Left hindlimb (tissue), 1 donor: ENCODE results near the gene PLXNA1.

Source experiments
- DNase-seq: peaks from one replicate; pipeline ENCODE4 v3.0.0-alpha.2; 2018

Gene PLXNA1

DNA sequence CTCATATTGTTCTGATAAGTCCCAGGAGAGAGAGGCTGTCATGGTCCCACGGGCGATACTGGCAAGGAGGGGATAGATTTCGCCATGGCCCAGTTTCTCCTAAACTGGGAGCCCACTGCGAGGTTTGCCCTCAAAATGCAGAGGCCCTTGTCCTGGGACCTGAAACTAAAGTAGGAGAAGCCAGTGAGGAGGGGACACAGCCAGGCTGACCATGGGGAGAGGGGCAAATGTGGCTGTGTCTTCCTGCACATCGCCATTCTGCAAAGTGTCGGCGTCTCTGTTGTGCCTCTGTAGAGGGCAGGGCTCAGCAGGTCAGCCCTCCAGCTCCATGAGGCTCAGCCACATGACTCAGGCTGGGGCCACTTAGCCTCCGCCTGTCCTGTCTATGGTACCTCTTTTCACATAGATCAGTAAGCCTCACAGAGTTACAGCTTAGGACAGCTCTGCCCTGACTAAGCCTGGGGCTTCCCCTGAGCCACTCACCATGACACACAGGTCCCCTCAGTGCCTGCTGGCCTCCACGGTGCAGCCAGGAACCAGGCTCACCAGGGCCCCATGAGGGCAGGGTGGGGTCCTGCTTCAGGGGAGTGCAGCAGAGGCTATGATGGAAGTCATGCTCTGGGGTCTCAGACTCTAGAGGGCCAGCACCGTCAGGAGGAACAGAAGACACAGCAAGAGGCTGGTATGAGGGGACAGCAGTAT, 28.6 kb upstream of the PLXNA1 start:
- no peak for DNase-seq

- DNase-seq, result peak; percentile 12
These were observed 27.7 kb upstream of the PLXNA1 start for GRCh38 chr3:126955004-126955790.

- peak; percentile 24 for DNase-seq
These were observed 26.6 kb upstream of the PLXNA1 start for GRCh38 chr3:126956361-126956760.

GRCh38 chr3:126956866-126957650, 25.9 kb upstream of the PLXNA1 start:
- peak; percentile 18 for DNase-seq

GRCh38 chr3:126957776-126958637, 24.9 kb upstream of the PLXNA1 start:
- DNase-seq, result peak; percentile 7

- peak; percentile 15 for DNase-seq
These were observed 24.3 kb upstream of the PLXNA1 start for GRCh38 chr3:126958638-126959085.

- DNase-seq, result peak; percentile 13
These were observed 23.6 kb upstream of the PLXNA1 start for GRCh38 chr3:126959136-126959920.

DNA sequence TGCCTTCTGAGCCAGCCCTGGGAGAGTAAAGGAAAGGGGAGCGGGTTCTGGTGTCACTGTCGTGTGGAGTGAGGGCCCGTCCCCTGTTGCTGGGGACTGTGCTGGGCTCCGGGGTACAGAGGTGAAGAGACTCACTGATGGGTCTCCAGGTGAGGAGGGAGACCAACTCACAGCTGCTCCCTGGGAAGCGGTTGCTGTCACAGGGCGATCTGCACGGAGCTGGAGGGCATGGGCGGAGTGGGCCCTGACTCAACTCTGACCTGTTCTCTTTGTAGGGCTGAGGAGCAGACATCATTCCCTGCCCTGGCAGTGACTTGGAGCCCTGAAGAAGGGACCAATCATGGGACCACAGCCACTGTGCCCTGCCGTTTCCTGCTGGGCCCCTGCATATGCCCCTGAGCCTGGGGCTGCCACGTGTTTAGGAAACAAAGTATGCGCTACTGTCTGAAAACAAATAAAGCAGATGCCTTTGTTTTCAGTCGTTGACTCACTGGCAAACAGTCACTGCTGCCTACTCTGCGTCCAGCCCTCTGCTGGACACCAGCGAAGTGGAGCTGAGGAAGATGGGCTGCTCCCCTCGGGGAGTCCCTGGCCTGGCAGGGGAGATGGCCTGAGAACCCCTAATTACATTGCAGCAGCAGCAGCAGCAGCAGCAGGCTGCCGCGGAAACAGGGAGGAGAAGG, 22.9 kb upstream of the PLXNA1 start:
- DNase-seq, result peak; percentile 36

GRCh38 chr3:126960604-126960995, 22.3 kb upstream of the PLXNA1 start:
- DNase-seq, result no peak

DNA sequence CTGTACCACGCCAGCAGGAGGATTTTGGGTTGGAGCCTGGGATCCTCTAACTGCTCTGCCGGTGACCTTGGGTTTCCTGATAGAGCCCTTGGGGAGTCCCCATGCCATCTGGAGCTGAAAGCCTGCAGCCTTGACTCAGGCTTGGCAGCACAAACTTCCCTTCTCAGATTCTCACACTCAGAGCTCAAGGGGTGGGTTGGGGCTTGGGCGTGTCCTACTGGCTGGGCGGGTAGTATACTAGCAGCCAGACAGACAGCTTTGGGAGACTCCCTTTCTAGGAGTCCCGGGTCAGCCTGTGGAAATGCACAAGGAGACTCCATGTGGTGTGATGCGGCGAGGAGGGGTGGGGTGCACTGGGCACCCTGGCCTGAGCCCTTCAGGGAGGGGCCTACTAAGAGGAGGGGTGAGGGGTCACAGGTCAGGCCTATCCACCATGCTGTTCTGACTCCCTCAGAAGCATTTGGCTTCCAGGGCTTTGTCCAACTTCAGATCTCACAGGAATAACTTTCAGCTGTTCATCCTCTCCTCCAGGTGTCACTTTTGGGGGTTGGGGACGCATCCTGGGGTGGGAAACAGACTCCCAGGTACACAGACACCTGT, 21.6 kb upstream of the PLXNA1 start:
- peak; percentile 72 for DNase-seq

DNA sequence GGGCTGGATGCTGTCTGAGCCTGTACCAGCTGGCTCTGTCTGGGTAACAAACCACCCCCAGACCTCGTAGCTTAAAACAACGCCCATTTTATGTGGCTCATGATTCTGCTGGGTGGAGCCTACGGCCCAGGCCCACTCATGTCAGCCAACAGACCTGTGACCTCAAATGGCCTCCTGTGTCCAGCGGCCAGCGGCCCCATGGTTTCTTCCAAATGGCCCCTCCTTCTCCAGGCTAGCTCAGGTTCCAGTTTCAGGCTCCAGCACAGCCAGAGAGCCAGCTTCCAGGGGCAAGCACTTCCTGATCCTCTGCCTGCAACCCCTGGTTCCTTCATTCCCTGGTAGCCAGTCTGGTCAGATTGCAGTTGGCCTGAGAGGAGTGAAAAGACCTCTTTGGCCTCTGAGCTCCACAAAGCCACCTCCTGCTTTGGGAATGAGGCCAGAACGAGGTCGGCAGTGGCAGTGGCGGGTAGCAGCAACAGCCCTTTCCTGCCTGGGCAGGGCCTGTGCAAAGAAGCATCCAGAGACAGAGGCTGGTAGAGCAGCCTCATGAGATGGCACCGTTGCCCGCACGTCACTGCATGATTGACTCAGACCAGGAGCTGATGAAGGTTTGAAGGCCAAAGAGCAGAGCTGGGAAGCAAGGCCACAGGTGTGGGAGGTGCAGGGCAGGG, 21.0 kb upstream of the PLXNA1 start:
- peak; percentile 21 for DNase-seq

DNA sequence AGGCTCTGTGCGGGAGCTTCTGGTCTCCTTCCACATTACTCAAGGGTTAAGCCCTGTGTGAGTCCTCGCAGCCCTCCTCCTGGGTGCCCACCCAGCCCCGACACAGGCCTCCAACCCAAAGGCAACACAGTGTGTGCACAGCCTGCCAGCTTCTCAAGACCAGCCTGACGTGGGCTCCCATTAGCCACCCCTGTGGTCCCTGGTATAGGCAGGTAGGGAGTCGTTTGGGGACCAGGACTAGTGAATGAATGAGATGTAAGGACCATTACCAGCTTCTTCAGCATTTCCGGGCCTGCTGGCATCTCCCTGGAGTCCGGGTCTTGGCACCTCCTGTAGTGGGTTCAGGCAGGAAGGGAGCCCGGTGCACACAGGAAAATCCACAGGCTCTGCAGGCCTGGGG, 20.2 kb upstream of the PLXNA1 start:
- peak; percentile 13 for DNase-seq

- DNase-seq, result no peak
These were observed 19.4 kb upstream of the PLXNA1 start for GRCh38 chr3:126963261-126964190.

DNA sequence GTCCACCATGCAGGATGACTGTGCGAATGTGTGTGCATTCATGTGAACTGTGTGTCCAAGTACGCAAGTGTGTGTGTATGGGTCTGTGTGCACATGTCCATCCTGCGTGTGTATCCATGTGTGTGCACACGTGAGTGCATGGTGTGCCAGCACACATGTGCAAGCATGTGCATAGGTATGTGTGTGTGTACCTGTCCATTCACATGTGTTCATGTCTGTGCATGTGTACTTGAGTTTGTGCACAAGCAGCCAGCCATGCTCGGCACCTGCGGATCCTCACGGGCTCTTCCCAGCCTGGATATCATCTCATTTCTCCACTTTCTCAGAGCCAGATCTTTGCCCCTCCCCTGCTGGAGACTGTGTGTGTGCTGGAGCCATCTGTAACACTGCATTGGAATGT, 18.7 kb upstream of the PLXNA1 start:
- DNase-seq, result no peak

GRCh38 chr3:126964950-126965349, 18.0 kb upstream of the PLXNA1 start:
- peak; percentile 14 for DNase-seq

- DNase-seq, result peak; percentile 11
These were observed 17.3 kb upstream of the PLXNA1 start for GRCh38 chr3:126965526-126966080.

- DNase-seq, result no peak
These were observed 15.5 kb upstream of the PLXNA1 start for GRCh38 chr3:126967386-126967785.
